Neural cell (in vitro differentiated cells): Measurements from ENCODE around the gene SLC9A5. TPM values are rescaled to one million over a fixed set of nuclear protein-coding genes. Genes with fewer than 3 reads are reported as not detected.

ENCODE experiments used
- H2AFZ ChIP-seq: fragments of 200-600, 300-800 bp; sonication (generic), shearing (Covaris generic); 2 replicates; pipeline ENCODE4 v1.6.0; 2014; ENCODE audit warnings: low read depth, mild to moderate bottlenecking, antibody characterized with exemption, low read length, moderate library complexity
- H3F3A ChIP-seq: fragments of 200-600 bp; shearing (Covaris generic); 2 replicates; pipeline ENCODE4 v1.6.1; 2016; ENCODE audit warnings: mild to moderate bottlenecking, moderate library complexity, mixed read lengths, antibody characterized with exemption, low read length; ENCODE audit not compliant: insufficient read depth, poor library complexity, severe bottlenecking
- H3K27ac ChIP-seq: fragments of 200-600, 300-800 bp; sonication (generic), shearing (Covaris generic); 2 replicates; pipeline ENCODE4 v1.5.1; 2014; ENCODE audit warnings: mild to moderate bottlenecking, low read length, moderate library complexity
- H3K27me3 ChIP-seq: fragments of 300-800, 200-600 bp; sonication (generic), shearing (Covaris generic); 2 replicates; pipeline ENCODE4 v1.6.0; 2014; ENCODE audit warnings: mild to moderate bottlenecking, low read depth, low read length, moderate library complexity; ENCODE audit not compliant: insufficient read depth
- H3K36me3 ChIP-seq: fragments of 300-800, 200-600 bp; sonication (generic), shearing (Covaris generic); 2 replicates; pipeline ENCODE4 v1.5.1; 2014; ENCODE audit warnings: mild to moderate bottlenecking, antibody characterized with exemption, low read length, moderate library complexity; ENCODE audit not compliant: insufficient read depth
- H3K4me2 ChIP-seq: fragments of 300-800, 200-600 bp; sonication (generic), shearing (Covaris generic); 2 replicates; pipeline ENCODE4 v1.6.0; 2014; ENCODE audit warnings: mild to moderate bottlenecking, low read length
- H3K4me3 ChIP-seq: fragments of 300-800, 200-600 bp; sonication (generic), shearing (Covaris generic); 2 replicates; pipeline ENCODE4 v1.5.1; 2014; ENCODE audit warnings: mild to moderate bottlenecking, low read length, moderate library complexity
- H3K79me2 ChIP-seq: fragments of 200-600 bp; shearing (Covaris generic); replicated peaks from 2 replicates; pipeline ENCODE4 v1.6.0; 2014; ENCODE audit warnings: mild to moderate bottlenecking, low read length, moderate library complexity; ENCODE audit not compliant: insufficient read depth
- H3K9ac ChIP-seq: fragments of 300-800, 200-600 bp; sonication (generic), shearing (Covaris generic); 2 replicates; pipeline ENCODE4 v1.6.1; 2016; ENCODE audit warnings: mild to moderate bottlenecking, low read length, mixed read lengths
- H3K9me2 ChIP-seq: fragments of 200-600 bp; shearing (Covaris generic); 2 replicates; pipeline ENCODE4 v1.6.1; 2016; ENCODE audit warnings: mild to moderate bottlenecking, low read length, mixed read lengths; ENCODE audit not compliant: insufficient read depth
- H3K9me3 ChIP-seq: fragments of 200-600, 300-800 bp; sonication (generic), shearing (Covaris generic); 2 replicates; pipeline ENCODE4 v1.6.1; 2016; ENCODE audit warnings: mild to moderate bottlenecking, mixed run types, low read length, moderate library complexity, mixed read lengths
- H4K20me1 ChIP-seq: fragments of 200-600 bp; shearing (Covaris generic); 2 replicates; pipeline ENCODE4 v1.6.1; 2016; ENCODE audit warnings: mild to moderate bottlenecking, mixed run types; ENCODE audit not compliant: insufficient read depth
- EP300 ChIP-seq: fragments of 450-650 bp; conservative IDR thresholded peaks from 2 replicates; pipeline ENCODE4 v1.6.1; 2014; ENCODE audit warnings: antibody characterized with exemption, mild to moderate bottlenecking, moderate library complexity; ENCODE audit not compliant: poor library complexity, severe bottlenecking
- EZH2 ChIP-seq: fragments of 200-600, 300-800 bp; shearing (Covaris generic), sonication (generic); IDR thresholded peaks from 2 replicates; pipeline ENCODE4 v1.6.1; 2014; ENCODE audit warnings: antibody characterized with exemption, low read length, borderline replicate concordance, mild to moderate bottlenecking; ENCODE audit not compliant: insufficient read depth, poor library complexity, severe bottlenecking
- MXI1 ChIP-seq: fragments of 450-650 bp; conservative IDR thresholded peaks from 2 replicates; pipeline ENCODE4 v1.6.1; 2014; ENCODE audit warnings: antibody characterized with exemption, mild to moderate bottlenecking; ENCODE audit not compliant: poor library complexity, severe bottlenecking
- POLR2AphosphoS5 ChIP-seq: IDR thresholded peaks from 2 replicates; pipeline ENCODE4 v1.6.1; 2012
- RAD21 ChIP-seq: fragments of 450-650 bp; conservative IDR thresholded peaks from 2 replicates; pipeline ENCODE4 v1.6.1; 2014; ENCODE audit warnings: antibody characterized with exemption, mild to moderate bottlenecking, moderate library complexity
- SMC3 ChIP-seq: fragments of 450-650 bp; conservative IDR thresholded peaks from 2 replicates; pipeline ENCODE4 v1.6.1; 2014; ENCODE audit warnings: antibody characterized with exemption, mild to moderate bottlenecking, moderate library complexity; ENCODE audit not compliant: poor library complexity
- TAF1 ChIP-seq: IDR thresholded peaks from 2 replicates; pipeline ENCODE4 v1.6.1; 2012; ENCODE audit warnings: low read depth
- polyA plus RNA-seq: library from polyadenylated mRNA; depleted of rRNA; stranded (reverse); fragments of >200 nt; gene quantifications from 2 replicates; pipeline ENCODE4 v1.2.3, GENCODE V29; 2014
- TF ChIP-seq, protein P1 (sequence below): IDR thresholded peaks from 2 replicates; pipeline ENCODE4 v1.6.1; 2012; ENCODE audit warnings: borderline replicate concordance
- TF ChIP-seq, protein P2 (sequence below): fragments of 450-650 bp; IDR thresholded peaks from 2 replicates; pipeline ENCODE4 v1.5.1; 2014; ENCODE audit warnings: antibody characterized with exemption, mild to moderate bottlenecking, moderate library complexity; ENCODE audit not compliant: poor library complexity, severe bottlenecking

Gene SLC9A5
- polyA plus RNA-seq, 1 donor from 2014 or later: 1.8 TPM

DNA sequence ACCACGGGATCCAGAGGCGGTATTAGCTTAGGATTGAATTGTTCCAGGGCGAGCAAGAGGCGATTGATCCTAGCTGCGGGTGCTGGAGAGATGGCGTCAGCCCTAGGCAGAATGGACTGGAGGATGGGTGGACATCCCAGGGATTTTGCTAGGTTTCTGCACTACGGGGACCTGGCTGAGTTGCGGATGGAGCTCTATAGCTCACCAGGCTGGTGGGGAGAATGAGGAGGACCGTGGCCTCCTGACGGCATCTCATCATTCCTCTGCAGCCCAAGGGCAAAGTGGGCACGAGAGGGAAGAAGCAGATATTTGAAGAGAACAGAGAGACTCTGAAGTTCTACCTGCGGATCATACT, 21.2 kb upstream of the SLC9A5 start:
- H2AFZ ChIP-seq: no peak overlapping the region
- peaks cover 12% of the 10 kb centered on the region for H3K79me2 ChIP-seq
- peak overlapping the region; percentile 56 for H3K27ac ChIP-seq

DNA sequence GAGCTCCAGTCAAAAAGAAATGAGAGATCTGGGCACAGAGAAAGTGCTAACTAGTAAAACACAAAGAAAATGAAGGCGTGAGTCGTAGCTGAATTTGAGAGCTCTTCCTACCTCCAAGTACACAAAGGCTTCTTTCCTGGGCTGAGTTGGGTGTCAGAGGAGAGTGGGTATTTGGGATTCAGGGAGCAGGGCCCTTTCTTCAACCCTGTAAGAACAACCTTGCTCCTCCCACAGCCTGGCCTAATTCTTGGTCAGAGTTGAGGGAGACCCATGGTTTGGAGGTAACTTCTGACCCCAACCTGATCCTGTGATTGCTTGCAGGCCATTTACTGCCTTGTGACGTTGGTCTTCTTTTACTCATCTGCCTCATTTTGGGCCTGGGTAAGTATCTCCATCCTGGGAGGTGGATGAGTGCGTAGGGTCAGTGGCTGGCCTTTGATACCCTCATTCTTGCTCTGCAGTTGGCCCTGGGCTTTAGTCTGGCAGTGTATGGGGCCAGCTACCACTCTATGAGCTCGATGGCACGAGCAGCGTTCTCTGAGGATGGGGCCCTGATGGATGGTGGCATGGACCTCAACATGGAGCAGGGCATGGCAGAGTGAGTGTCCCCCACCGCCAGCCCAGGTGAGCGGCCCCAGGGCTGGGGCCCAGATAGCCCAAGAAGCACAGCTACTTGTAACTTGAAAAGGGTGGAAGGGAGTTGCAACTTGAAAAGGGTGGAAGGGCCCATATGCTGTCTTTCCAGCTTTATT, 20.6 kb upstream of the SLC9A5 start:
- TF ChIP-seq EZH2 (no peak), TAF1 (no peak), MXI1 (no peak), RAD21 (no peak), POLR2AphosphoS5 (no peak), SMC3 (no peak), EP300 (no peak)
- TF ChIP-seq, protein P1, sequence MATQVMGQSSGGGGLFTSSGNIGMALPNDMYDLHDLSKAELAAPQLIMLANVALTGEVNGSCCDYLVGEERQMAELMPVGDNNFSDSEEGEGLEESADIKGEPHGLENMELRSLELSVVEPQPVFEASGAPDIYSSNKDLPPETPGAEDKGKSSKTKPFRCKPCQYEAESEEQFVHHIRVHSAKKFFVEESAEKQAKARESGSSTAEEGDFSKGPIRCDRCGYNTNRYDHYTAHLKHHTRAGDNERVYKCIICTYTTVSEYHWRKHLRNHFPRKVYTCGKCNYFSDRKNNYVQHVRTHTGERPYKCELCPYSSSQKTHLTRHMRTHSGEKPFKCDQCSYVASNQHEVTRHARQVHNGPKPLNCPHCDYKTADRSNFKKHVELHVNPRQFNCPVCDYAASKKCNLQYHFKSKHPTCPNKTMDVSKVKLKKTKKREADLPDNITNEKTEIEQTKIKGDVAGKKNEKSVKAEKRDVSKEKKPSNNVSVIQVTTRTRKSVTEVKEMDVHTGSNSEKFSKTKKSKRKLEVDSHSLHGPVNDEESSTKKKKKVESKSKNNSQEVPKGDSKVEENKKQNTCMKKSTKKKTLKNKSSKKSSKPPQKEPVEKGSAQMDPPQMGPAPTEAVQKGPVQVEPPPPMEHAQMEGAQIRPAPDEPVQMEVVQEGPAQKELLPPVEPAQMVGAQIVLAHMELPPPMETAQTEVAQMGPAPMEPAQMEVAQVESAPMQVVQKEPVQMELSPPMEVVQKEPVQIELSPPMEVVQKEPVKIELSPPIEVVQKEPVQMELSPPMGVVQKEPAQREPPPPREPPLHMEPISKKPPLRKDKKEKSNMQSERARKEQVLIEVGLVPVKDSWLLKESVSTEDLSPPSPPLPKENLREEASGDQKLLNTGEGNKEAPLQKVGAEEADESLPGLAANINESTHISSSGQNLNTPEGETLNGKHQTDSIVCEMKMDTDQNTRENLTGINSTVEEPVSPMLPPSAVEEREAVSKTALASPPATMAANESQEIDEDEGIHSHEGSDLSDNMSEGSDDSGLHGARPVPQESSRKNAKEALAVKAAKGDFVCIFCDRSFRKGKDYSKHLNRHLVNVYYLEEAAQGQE: no peak
- TF ChIP-seq, protein P2, sequence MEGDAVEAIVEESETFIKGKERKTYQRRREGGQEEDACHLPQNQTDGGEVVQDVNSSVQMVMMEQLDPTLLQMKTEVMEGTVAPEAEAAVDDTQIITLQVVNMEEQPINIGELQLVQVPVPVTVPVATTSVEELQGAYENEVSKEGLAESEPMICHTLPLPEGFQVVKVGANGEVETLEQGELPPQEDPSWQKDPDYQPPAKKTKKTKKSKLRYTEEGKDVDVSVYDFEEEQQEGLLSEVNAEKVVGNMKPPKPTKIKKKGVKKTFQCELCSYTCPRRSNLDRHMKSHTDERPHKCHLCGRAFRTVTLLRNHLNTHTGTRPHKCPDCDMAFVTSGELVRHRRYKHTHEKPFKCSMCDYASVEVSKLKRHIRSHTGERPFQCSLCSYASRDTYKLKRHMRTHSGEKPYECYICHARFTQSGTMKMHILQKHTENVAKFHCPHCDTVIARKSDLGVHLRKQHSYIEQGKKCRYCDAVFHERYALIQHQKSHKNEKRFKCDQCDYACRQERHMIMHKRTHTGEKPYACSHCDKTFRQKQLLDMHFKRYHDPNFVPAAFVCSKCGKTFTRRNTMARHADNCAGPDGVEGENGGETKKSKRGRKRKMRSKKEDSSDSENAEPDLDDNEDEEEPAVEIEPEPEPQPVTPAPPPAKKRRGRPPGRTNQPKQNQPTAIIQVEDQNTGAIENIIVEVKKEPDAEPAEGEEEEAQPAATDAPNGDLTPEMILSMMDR: no peak

More for the DNA sequence above, 21.2 kb upstream of the SLC9A5 start:
- H3K27me3 ChIP-seq: no peaks in the 10 kb centered on the region
- no peaks in the 10 kb centered on the region for H4K20me1 ChIP-seq
- H3K9me3 ChIP-seq: no peaks in the 10 kb centered on the region
- peak overlapping the region; percentile 94 for H3K9ac ChIP-seq
- H3K36me3 ChIP-seq: no peaks in the 10 kb centered on the region
- H3F3A ChIP-seq: no peaks in the 10 kb centered on the region
- no peaks in the 10 kb centered on the region for H3K9me2 ChIP-seq
- peak overlapping the region; percentile 72 for H3K4me3 ChIP-seq
- H3K4me2 ChIP-seq: peak overlapping the region; percentile 74
- TF ChIP-seq SMC3 (no peak), RAD21 (no peak), TAF1 (no peak), MXI1 (no peak), POLR2AphosphoS5 (no peak), EZH2 (no peak)
- TF ChIP-seq, protein P2: no peak
- TF ChIP-seq, protein P1: no peak

More for the DNA sequence above, 20.6 kb upstream of the SLC9A5 start:
- Histone ChIP-seq H3K9ac (peak overlapping the region; percentile 94), H4K20me1 (no peaks in the 10 kb centered on the region), H2AFZ (no peak overlapping the region), H3K9me3 (no peaks in the 10 kb centered on the region), H3K4me2 (peak overlapping the region; percentile 74), H3K27me3 (no peaks in the 10 kb centered on the region), H3K36me3 (no peaks in the 10 kb centered on the region), H3K27ac (no peak overlapping the region), H3K9me2 (no peaks in the 10 kb centered on the region), H3F3A (no peaks in the 10 kb centered on the region), H3K4me3 (peak overlapping the region; percentile 72), H3K79me2 (peaks cover 12% of the 10 kb centered on the region)
